HepG2 (cell line): ENCODE data around the gene INKA1. TPM values are rescaled to one million over a fixed set of nuclear protein-coding genes. Genes with fewer than 3 reads are reported as not detected.

ENCODE experiments used
- ATAC-seq: fragments of 200-7000 bp; cut with Tn5 transposase; 3 replicates; pipeline ENCODE4 v1.9.1; 2020; ENCODE audit warnings: mild to moderate bottlenecking, moderate library complexity
- BruUV-seq: library from RNA; stranded (reverse); fragments of 400-500 nt; replicated peaks from 2 replicates; lab custom pipeline; 2021; lab: Mats Ljungman, UMichigan
- CTCF ChIA-PET: fragments of 300-600 bp; formaldehyde crosslinking; extraction: SDS; loops from one replicate; lab custom pipeline; 2021; ENCODE audit warnings: low total read pairs, inconsistent platforms, low intra/inter-chr PET ratio; lab: Yijun Ruan, JAX
- POLR2A ChIA-PET: fragments of 350-600 bp; sonication (Branson Sonifier 250); formaldehyde crosslinking; loops from one replicate; lab custom pipeline; 2020; ENCODE audit warnings: antibody characterized with exemption, inconsistent platforms; lab: Yijun Ruan, JAX
- DNase-seq: peaks from one replicate; pipeline ENCODE4 v3.0.0-alpha.2; 2015; ENCODE audit warnings: low spot score
- FAIRE-seq: peaks from 3 replicates; lab custom pipeline; 2011; peaks lifted over from hg19 to GRCh38; lab: Jason Lieb, UNC
- H2AFZ ChIP-seq: one replicate; pipeline ENCODE4 v1.6.1; 2011; ENCODE audit warnings: low read length, inconsistent platforms
- H3K27ac ChIP-seq: fragments of 300-600 bp; 3 replicates; pipeline ENCODE4 v1.8.0; 2011; ENCODE audit warnings: mixed run types, mild to moderate bottlenecking, mixed read lengths, low read length, inconsistent platforms; ENCODE audit not compliant: insufficient read depth; ENCODE audit errors: extremely low read length
- H3K27me3 ChIP-seq, 2 experiments: fragments of 200-600 bp in 1 of 2; 2 replicates in 1 of 2; 3 replicates in 1 of 2; pipeline versions ENCODE4 v1.6.0 to v1.8.0; 2011; ENCODE audit warnings: low read length in 2 of 2, mild to moderate bottlenecking in 2 of 2, moderate library complexity in 2 of 2, inconsistent platforms in 1 of 2; ENCODE audit not compliant: insufficient read depth in 2 of 2, control insufficient read depth in 1 of 2
- H3K36me3 ChIP-seq, 2 experiments: fragments of 200-600 bp in 1 of 2; replicated peaks in 1 of 2; 2 replicates in 1 of 2; 3 replicates in 1 of 2; pipeline versions ENCODE4 v1.5.1 to v1.8.0; 2011; ENCODE audit warnings: low read length in 2 of 2, inconsistent platforms in 1 of 2; ENCODE audit not compliant: insufficient read depth in 2 of 2, control insufficient read depth in 1 of 2
- H3K4me1 ChIP-seq: 2 replicates; pipeline ENCODE4 v1.5.1; 2012; ENCODE audit warnings: low read length, inconsistent platforms; ENCODE audit not compliant: insufficient read depth
- H3K4me2 ChIP-seq: 2 replicates; pipeline ENCODE4 v1.6.0; 2011; ENCODE audit warnings: low read depth, low read length, inconsistent platforms
- H3K4me3 ChIP-seq, 3 experiments: fragments of 200-600 bp in 1 of 3; sonication (generic), shearing (Covaris generic) in 1 of 3; replicated peaks in 1 of 3; 2 replicates each; pipeline ENCODE4 v1.5.1; 2011 to 2016; ENCODE audit warnings: low read length in 3 of 3, inconsistent platforms in 2 of 3, low read depth in 2 of 3, mild to moderate bottlenecking in 2 of 3, control low read depth in 1 of 3, mixed read lengths in 1 of 3; ENCODE audit not compliant: insufficient read depth in 1 of 3
- H3K79me2 ChIP-seq: one replicate; pipeline ENCODE4 v1.6.1; 2011; ENCODE audit warnings: low read length, inconsistent platforms; ENCODE audit not compliant: insufficient read depth
- H3K9ac ChIP-seq: 2 replicates; pipeline ENCODE4 v1.6.0; 2011; ENCODE audit warnings: mild to moderate bottlenecking, low read depth, low read length, inconsistent platforms; ENCODE audit not compliant: insufficient read depth
- H3K9me3 ChIP-seq: 2 replicates; pipeline ENCODE4 v1.5.1; 2012; ENCODE audit warnings: mild to moderate bottlenecking, low read length
- H4K20me1 ChIP-seq: 2 replicates; pipeline ENCODE4 v1.6.0; 2011; ENCODE audit warnings: inconsistent platforms, mild to moderate bottlenecking, low read length, moderate library complexity; ENCODE audit not compliant: insufficient read depth
- HDAC1 ChIP-seq: sonication (generic); formaldehyde crosslinking; IDR thresholded peaks from 2 replicates; pipeline ENCODE4 v1.5.1; 2020; ENCODE audit warnings: mild to moderate bottlenecking, missing genetic modification reagents
- MATR3 ChIP-seq: sonication (generic); formaldehyde crosslinking; IDR thresholded peaks from 2 replicates; pipeline ENCODE4 v1.4.0; 2020; ENCODE audit warnings: missing genetic modification reagents
- ZFP91 ChIP-seq: sonication (generic); formaldehyde crosslinking; IDR thresholded peaks from 2 replicates; pipeline ENCODE4 v1.9.0; 2022; ENCODE audit warnings: missing genetic modification reagents, mild to moderate bottlenecking, borderline replicate concordance
- ZNF121 ChIP-seq: sonication (generic); formaldehyde crosslinking; IDR thresholded peaks from 2 replicates; pipeline ENCODE4 v1.5.0; 2020; ENCODE audit warnings: mild to moderate bottlenecking, missing genetic modification reagents
- ZNF232 ChIP-seq: sonication (generic); formaldehyde crosslinking; IDR thresholded peaks from 2 replicates; pipeline ENCODE4 v1.4.0; 2020; ENCODE audit warnings: missing genetic modification reagents, borderline replicate concordance
- ZNF687 ChIP-seq: sonication (generic); formaldehyde crosslinking; IDR thresholded peaks from 2 replicates; pipeline ENCODE4 v1.5.1; 2020; ENCODE audit warnings: mild to moderate bottlenecking, missing genetic modification reagents, moderate library complexity
- WGBS: methylation state at CpG from one replicate; pipeline ENCODE4 v1.1.6; 2017; ENCODE audit warnings: low lambda C conversion rate; 5-methylcytosine and 5-hydroxymethylcytosine counted together
- in situ Hi-C: cut with HindIII; loops from 2 replicates; pipeline ENCODE4 v1.10.0; 2017; ENCODE audit warnings: low pct_unique_long_range_greater_than_20kb; ENCODE audit not compliant: extremely low pct_ligation_motif_present
- intact Hi-C: fragments of 100-400 bp; cut with micrococcal nuclease; formaldehyde crosslinking; loops from one replicate; pipeline ENCODE4 v1.10.0; 2022; ENCODE audit not compliant: unreplicated experiment
- polyA plus RNA-seq, 8 experiments: library from polyadenylated mRNA; depleted of rRNA in 3 of 8; stranded (reverse) in 7 of 8; unstranded in 1 of 8; fragments of >200 nt; fragmentation: Illumina TruSeq in 4 of 8; extraction: Trizol in 4 of 8; gene quantifications; 2 replicates each; pipeline versions ENCODE4 v1.2.1 to v1.2.3, GENCODE V29; 2011 to 2016; ENCODE audit warnings: low read depth in 4 of 8, missing spikeins in 1 of 8, mixed read lengths in 1 of 8; ENCODE audit not compliant: insufficient read depth in 1 of 8
- total RNA-seq, 5 experiments: library from RNA; depleted of rRNA; stranded (reverse); fragments of >200 nt; fragmentation: Illumina TruSeq; extraction: Trizol; gene quantifications; 2 replicates each; pipeline ENCODE4 v1.2.3, GENCODE V29; 2016; ENCODE audit warnings: low read depth in 1 of 5

INKA1 gene
- total and polyA plus RNA-seq, 2 of the 13 experiments (the other 11 are each of a cell fraction or from before 2014, with no cell fraction given): 0.22 to 0.41 TPM

- Histone ChIP-seq H3K36me3 (peaks cover 2 to 27% of the 10 kb centered on the region in 2 experiments; a peak in 3 of 5 replicates), H2AFZ (no peak overlapping the region), H4K20me1 (no peaks in the 10 kb centered on the region), H3K4me2 (no peak overlapping the region), H3K27ac (no peak overlapping the region), H3K4me1 (peaks cover 54% of the 10 kb centered on the region), H3K9ac (no peak overlapping the region), H3K9me3 (no peaks in the 10 kb centered on the region), H3K27me3 (no peaks in the 10 kb centered on the region), H3K79me2 (no peaks in the 10 kb centered on the region), H3K4me3 (no peak overlapping the region)
- no peak for DNase-seq
- no peak for TF ChIP-seq ZNF687 (CRISPR knock-in tag)
- no peak for TF ChIP-seq ZNF121
- TF ChIP-seq ZFP91 (CRISPR knock-in tag): no peak
- no peak for TF ChIP-seq MATR3 (CRISPR knock-in tag)
- TF ChIP-seq ZNF232 (CRISPR knock-in tag): no peak
- no peak for TF ChIP-seq HDAC1
- no peak for FAIRE-seq
- in situ Hi-C loops: loop anchor here (5.0 kb wide), 2 partner anchors 35 to 65 kb away; no protein-coding TSS in a partner anchor
- ChIA-PET POLR2A (interaction anchor here (0.6 to 1.0 kb wide), 2 partner anchors 24 to 46 kb away, joined by 3 to 5 read pairs; no protein-coding TSS in a partner anchor), CTCF (interaction anchor here (2.4 kb wide), 1 partner anchor 64 kb away, joined by 8 read pairs; no protein-coding TSS in a partner anchor)
- intact Hi-C loops: no loop called here
- WGBS: 92% methylated on average over 6 of the region's 7 CpGs
- BruUV-seq: no TSS peak
- ATAC-seq: no peak
Observed at GRCh38 chr3:49841806-49842205, 38.7 kb downstream of the INKA1 start.
